ELR (cell line): Measurements from ENCODE around the gene SLC35A2.
"Not testable (repeated sequence)": the region's sequence is repeated elsewhere in the genome, so short reads cannot be mapped to it uniquely, and the experiment has no call there.

Experiments
- DNase-seq: peaks from one replicate; pipeline ENCODE4 v3.0.0-alpha.2; 2015; ENCODE audit warnings: low read depth

Gene SLC35A2

DNA sequence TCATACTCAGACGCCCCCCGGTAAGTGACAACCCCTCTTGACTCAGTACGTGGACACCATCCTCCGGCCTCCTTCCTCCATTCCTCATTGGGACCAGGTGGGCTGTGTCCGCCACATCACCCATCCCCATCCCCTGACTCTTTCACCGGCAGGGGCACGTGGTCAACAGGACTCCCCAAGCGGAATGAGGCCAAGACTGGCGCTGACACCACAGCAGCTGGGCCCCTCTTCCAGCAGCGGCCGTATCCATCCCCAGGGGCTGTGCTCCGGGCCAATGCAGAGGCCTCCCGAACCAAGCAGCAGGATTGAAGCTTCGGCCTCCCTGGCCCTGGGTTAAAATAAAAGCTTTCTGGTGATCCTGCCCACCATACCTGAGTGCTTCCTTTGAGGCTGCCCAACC is 8.7 kb downstream of the SLC35A2 start:
- no peak for DNase-seq

DNA sequence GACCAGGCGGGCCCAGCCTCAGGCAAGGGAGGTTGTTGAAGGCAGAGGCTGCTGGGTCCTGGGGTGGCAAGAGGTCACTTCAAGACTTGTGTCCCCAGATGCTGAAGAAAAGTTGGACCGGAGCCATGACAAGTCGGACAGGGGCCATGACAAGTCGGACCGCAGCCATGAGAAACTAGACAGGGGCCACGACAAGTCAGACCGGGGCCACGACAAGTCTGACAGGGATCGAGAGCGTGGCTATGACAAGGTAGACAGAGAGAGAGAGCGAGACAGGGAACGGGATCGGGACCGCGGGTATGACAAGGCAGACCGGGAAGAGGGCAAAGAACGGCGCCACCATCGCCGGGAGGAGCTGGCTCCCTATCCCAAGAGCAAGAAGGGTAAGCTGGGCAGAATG is 9.3 kb downstream of the SLC35A2 start:
- no peak for DNase-seq

DNA sequence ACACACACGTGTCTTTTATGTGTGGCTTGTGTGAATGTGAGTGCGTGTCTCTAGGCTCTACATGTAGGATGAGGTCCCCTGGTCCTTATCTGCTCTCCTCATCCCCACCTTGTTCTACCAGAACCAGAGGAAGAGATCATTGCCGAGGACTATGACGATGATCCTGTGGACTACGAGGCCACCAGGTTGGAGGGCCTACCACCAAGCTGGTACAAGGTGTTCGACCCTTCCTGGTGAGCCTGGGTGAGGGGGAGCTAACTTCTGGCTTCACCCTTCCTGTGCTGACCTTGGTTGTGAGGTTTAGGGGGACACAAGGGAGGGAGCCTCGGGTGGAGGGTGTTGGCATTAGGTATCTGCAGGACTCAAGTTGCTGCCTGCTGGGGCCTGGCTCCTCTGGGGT is 10.4 kb downstream of the SLC35A2 start:
- no peak for DNase-seq

DNA sequence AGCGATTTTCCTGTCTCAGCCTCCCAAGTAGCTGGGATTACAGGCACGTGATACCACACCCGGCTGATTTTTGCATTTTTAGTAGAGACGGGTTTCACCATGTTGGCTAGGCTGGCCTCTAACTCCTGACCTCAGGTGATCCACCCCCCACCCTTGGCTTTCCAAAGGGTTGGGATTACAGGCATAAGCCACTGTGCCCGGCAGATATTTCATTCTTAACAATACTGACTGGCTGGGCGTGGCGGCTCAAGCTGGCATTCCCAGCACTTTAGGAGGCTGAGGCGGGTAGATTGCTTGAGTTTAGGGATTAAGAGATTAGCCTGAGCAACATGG is 12.4 kb downstream of the SLC35A2 start:
- DNase-seq = no peak

DNA sequence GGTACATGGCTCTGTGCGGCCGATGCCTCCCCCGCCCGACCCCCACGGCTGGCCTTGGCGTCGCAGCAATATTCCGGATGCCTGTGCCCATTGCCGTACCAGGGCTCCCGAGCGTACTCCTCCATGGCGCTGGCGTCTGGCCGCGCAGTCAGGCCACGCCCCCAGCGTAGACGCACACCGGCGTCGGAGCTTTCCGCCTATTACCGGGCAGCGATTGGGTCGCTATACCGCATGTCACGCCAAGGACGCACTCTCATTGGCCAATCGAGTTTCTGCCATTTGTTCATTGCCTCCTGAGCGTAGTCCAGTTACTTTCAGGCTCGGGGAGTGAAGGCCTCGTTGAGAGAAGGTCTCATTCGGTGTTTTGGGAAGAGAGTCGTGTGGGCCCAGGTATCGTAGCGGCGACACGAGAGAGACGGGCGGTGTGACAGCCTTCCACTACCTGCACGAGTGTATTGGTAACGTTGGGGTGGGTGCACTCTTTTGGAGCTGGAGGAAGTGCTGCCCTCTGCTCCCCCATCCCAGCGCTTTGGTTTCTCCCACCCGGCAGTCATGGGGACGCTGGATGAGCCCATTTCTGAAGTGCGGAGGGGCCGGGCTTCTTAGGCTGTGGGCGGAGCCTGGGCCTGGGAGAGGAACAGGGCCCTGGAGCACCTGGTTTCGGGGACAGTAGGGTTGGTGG is 13.7 kb downstream of the SLC35A2 start, which contains the start of the genes PQBP1 and TIMM17B:
Gene PQBP1, plus strand, starts transcription at position 306 of the 682 bp plus-strand sequence. CDS start 580 bp downstream, outside the sequence.
Gene TIMM17B, minus strand, starts transcription at position 144 of the 682 bp plus-strand sequence. Its CDS starts 19 bp downstream, at position 125.
- DNase-seq = peak; percentile 95

DNA sequence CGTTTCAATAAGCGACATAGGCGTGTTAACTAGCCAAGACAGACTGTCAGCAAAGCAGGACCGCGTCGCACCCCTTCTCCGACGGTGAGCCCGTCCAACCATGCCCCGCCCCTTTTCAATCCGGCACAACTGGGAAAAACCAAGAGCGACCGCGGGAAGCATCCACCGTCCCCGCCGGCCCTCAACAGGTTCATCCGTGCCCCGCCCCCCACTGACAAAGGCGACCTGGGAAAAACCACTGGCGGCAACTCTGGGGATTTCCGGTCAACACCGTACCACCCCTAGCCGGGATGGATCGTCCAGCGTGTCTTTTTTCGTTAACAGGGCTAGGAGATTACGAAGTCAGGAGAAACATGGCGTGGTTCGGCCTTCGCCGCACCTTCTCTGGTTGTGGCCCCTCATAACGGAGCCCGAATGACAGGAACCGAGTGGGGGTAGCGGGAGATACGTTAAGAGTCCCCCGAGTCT is 14.3 kb downstream of the SLC35A2 start:
- DNase-seq = peak; percentile 86

DNA sequence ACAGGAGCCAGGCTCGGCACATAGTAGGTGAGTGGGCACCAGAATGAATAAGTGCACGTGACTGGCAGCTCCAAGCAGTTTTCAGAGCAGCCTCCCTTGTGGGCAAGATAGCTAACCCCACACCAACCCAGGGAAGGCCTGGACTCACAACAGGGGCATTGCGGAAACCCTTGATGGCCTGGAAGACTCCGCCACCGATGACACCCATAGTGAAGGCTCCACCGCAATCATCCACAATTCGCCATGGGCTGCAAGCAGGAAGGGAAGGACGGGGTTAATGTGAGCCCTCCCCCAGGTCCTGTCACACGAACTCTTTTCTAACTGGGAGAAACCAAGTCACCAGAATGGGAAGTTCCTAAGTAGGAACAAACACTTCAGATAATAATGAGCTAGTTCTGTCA is 14.8 kb downstream of the SLC35A2 start:
- DNase-seq = peak; percentile 18

DNA sequence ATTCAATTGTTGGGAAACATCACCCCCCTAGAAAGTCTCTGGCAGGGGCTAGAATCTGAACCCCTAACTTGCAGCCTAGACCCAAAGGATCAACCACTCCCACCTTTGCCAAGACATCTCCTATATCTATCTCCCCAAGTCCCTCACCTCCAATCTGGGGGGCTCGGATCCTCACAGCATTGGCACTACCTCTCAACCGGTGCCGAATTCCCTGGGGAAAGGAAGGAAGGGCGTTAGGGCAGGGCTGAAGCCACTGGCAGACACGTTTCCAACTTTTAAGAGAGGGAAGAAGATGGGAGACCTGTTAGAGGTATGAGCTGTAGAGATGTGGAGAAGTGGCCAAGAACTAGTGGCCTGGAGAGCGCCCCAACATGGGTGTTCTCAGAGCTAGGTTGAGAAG is 16.6 kb downstream of the SLC35A2 start:
- no peak for DNase-seq

DNA sequence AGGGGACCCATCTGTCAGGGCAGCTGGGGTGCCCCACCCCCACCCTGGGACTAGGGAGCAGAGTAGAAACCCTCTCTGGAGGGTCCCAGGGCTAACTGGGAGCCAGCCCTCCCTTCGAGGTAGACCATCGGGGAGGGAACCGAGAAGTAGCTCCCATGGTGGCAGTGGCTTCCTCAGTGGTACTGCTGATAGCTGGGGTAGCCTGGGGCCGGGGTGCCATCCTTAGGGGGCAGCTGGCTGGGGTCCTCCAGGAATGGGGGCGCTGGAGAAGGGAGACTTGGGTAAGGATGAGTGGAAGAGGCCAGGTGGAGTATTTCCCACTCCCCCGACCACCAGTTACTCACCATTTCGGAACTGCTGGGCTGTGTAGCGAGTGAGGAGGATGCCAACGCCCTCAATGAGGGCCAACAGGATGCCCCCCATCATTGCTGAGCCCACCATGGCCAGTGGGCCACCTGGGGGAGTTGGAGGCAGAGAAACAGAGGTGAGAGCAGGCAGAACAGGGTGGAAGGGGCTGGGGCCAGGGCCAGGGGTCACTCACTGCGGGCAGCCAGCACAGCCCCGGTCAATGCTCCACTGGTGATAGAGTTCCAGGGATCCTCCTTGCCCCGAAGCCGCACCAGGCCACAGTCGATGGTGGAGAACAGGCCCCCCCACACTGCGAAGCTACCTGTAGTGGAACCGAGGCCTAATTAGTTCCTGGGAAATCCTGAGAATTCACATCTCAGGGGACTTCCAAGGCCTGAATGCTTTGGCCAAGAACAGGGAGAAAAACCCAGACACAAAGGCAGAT is 17.7 kb downstream of the SLC35A2 start:
- no peak for DNase-seq

DNA sequence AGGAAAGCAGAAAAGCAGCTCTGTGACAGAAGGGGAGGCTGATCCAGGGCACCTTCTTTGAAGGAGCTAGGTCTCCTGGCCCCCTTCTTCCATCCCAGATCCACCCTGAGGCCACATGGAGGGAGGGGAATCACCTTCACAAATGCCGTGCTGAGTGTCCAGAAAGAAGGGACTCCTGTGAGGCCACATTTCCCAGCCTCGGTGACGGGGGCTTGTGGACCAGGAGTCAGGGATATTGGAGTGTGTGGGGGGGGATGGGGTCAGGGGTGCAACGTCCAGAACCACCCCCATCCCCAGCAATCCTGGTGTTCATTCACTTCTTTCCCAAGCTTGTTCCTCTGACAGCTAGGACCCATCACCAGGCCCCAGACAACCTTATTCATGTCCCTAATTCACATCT is 18.6 kb downstream of the SLC35A2 start:
- no peak for DNase-seq

DNA sequence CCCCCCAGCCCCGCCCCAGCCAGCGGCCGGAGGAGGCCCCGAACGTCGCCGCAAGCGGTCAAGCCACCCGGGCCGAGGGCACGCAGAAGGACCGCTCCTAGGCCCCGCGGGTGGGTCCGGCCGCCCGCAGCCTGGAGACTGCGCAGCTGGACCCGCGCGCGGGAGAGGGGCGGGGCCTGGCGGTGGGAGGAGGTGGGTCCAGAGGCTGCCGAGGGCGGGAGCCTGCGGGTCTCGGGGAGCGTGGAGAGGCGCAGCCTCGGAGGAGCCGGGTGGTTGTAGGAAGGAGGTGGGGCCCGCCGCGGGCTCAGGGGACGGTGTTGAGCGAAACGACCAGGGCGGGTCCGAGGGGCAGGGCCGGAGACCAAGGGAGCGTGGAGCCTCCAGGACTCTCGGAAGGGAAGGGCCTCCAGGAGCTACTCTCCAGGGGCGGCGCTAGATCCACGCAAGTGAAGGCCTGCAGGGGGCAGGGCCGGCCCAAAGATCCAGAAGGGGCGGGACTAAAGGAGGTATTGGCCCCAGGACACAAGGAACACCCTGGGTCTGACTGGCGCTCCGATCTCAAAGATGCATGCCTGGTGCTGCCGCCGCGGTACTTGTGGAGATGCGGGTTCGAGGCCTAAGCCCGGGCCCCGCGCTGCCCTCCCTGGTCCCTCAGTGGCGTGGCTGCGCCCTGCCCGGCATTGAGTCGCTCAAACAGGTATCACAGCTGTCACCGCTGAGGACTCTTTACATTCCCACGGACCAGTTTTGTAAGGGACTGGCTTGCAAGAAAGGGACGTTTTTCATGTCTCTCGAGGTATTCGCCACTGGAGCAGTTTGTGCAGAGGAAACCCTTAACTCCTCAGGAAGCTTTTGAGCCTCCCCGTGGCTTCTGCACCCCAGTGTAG is 19.8 kb downstream of the SLC35A2 start:
- DNase-seq = peak; percentile 91

DNA sequence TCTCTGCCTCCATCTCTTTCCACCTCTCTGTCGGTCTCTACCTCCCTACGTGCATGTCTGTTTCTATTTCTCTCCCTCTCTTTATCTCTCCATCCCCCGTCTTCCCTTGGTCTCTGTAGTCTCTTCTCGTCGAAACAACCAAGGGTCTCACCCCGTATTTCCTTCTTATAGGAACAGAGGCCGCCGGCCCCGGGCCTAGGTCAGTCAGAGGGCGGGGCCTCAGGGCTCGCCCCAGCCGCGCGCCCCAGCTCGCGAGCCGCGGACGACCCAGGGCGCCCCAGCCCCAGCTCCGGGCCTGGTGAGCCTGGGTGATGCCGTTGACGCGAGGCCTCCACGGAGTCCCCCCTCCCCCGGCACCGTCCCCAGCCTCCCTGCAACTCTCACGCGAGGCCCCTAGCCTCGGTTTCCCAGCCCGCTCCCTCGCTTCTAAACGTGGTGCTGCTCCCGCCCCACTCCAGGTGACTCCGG is 20.5 kb downstream of the SLC35A2 start:
- peak; percentile 13 for DNase-seq

DNA sequence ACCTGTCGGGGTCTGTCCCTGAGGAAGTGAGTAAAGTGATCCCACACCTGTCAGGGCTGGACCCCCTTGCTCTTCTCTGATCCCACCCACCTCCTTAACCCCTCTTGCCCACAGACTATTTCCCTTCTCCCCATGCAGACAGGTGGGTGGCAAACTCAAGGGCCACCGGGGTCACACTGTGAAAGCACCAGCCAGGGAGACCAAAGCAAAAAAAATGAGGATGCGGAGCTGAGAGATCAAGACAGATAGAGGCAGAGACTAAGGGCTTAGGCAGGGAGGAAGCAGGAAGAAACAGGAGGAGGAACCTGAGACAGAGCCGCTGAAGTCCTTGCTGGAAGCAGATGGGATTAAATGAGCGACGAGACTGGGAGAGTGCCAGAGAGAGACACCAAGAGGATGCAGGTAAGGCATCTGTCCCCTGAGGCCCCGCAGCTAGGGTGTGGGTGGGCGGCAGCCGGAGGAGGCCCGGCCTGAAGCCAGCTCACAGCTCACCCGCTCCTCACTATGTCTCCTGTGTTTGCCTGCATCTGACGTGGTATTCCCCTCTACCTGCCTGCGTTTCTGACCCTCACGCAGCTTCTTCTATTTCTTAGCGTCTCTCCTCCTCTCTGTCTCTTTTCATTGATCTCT is 21.0 kb downstream of the SLC35A2 start:
- peak; percentile 5 for DNase-seq

DNA sequence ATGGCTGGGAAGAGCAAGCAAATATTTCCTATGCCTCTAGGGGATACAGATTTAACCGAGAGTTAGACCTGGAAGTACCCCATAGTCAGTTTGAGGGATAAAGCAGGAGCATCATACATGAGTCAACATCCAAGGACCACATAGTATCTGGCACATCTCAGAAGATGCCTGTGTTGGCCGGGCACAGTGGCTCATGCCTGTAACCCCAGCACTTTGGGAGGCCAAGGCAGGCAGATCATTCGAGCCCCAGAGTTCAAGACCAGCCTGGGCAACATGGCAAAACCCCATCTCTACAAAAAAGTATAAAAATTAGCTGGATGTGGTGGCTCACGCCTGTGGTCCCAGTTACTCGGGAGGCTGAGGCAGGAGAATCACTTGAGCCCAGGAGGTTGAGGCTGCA is 24.9 kb downstream of the SLC35A2 start:
- not testable (repeated sequence) for DNase-seq

DNA sequence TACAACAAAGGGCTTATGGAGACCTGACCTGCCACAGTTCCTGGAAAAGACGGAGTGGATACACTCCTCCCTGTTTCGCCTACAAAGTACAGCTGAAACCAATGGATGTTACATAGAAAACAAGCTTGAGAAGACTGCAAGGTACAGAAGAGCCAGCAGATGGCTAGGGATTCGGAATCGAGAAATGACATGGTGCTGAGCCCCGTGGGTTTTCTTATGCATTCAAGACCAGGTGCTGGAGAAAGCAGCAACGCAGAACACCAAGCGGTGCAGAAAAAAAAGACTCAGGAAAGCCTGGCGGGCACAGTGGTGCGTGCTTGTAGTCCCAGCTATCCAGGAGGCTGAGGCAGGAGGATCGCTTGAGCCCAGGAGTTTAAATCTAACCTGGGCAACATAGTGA is 27.7 kb downstream of the SLC35A2 start:
- DNase-seq = no peak

DNA sequence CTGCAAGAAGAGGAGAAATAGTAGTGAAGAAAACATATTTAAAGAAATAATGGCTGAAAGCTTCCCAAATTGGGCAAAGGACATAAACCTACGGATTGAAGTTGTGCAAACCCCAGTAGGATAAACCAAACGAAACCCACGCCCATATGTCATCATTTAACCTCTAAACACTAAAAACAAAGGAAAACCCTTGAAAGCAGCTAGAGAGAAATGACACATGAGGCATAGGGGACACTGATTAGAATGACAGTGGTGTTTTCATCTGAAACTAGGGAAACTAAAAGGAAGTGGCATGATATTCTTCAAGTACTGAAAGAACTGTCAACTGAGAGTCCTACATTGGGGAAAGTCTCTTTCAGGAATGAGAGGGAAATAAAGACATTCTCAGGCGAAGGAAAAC is 34.5 kb downstream of the SLC35A2 start:
- not testable (repeated sequence) for DNase-seq

DNA sequence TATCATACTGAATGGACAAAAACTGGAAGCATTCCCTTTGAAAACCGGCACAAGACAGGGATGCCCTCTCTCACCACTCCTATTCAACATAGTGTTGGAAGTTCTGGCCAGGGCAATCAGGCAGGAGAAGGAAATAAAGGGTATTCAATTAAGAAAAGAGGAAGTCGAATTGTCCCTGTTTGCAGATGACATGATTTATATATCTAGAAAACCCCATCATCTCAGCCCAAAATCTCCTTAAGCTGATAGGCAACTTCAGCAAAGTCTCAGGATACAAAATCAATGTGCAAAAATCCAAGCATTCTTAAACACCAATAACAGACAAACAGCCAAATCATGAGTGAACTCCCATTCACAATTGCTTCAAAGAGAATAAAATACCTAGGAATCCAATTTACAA is 39.4 kb downstream of the SLC35A2 start:
- DNase-seq = not testable (repeated sequence)

DNA sequence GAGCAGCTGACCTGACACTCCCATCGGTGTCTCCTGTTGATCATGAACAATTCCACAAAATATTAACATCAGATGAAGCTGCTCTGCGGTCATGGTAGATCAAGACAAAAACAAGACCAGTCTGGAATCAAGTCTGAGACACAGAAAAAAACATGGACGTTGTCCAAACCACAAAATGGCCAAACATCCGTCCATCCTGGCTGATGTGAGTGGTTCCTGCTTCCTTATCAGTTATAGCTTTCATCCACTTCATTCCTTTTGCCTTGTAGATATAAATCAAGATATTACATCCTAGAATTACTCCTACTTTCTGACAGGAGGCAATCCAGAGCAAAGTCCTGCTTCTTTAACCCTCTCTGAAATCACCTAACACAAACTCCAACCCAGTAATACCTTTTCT is 47.2 kb downstream of the SLC35A2 start:
- DNase-seq = peak; percentile 35

DNA sequence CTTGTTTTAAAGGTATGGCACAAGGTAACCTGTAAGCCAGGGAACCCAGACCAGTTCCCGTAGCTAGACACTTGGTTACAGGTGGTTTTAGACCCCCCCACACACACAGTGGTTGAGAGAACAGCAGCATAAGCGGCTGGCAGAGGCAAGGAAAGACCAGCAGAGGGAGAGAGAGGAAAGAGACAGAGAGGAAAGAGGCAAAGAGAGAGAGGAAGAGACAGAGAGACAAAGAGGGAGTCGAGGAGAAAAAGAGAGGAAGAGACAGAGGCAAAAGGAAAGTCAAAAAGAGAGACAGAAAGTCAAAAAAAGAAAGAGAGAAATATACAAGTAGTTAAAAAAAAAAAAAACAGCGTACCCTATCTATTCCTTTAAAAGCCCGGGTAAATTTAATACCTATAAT is 56.5 kb downstream of the SLC35A2 start:
- DNase-seq = peak; percentile 39

DNA sequence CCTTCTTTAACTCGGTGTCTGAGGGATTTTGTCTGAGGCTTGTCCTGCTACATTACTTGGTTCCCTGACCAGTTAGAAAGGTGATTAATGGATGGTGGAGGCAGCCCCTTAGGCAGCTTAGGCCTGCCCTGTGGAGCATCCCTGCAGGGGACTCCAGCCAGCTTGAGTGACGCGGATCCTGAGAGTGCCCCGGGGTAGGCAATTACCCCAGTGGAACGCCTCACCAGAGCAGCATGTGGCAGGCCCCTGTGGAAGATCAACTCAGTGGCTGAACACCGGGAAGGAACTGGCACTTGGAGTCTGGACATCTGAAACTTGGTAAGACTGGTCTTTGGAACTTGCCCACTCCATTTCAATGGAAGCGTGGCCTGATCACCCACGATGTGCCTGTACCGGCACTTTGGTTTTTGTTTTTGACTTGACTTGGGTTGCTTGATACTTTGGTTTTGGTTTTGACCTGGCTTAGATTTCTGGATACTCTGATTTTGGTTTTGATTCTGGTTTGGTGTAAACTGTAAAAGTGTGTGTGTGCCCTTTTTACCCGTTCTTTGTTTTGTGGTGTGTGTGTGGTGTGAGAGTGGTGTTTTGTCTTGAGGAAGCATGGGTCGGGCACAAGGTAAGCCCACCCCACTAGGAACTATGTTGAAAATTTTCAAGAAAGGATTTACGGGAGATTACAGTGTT is 57.2 kb downstream of the SLC35A2 start:
- not testable (repeated sequence) for DNase-seq

DNA sequence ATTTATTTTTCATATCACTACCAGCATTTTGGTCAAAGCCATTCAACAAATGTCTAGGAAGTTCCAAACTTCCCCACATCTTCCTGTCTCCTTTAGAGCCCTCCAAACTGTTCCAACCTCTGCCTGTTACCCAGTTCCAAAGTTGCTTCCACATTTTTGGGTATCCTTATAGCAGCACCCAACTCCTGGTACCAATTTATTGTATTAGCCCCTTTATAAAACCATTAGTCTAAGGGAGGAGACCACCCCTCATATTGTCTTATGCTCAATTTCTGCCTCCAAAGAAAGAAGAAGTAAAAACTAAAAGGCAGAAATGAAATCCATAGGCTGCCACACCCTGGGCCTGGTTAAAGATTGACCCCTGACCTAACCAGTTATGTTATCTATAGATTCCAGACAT is 58.0 kb downstream of the SLC35A2 start:
- DNase-seq = not testable (repeated sequence)
